ENCODE measurements around the gene BMERB1. TPM values are rescaled to one million over a fixed set of nuclear protein-coding genes. Genes with fewer than 3 reads are reported as not detected.

Gene BMERB1
- total and polyA plus RNA-seq, 2 experiments from 2014 or later: 7.3 to 10.3 TPM

DNA sequence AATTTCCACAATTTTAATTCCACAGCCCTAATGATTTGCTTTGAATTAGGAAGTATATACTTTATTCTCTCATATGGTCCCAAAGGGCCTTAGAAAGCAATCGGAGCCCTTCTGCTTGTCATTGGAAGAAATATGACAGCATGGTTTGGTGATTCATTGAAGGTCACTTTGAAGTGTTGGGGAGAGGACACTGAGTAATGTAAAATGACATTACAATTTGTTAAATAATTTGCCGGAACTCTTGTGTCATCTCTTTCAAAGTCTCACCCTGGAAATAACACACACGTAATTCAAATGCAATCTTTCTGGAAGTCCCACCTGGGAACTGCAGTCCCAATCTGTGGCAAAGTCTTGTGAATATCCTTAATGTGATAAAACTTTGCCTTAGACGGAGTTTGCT, 59.8 kb downstream of the BMERB1 start:
- no peak for TF ChIP-seq EZH2 (IDR thresholded peaks at IDR 0.05; ENCODE audit: borderline replicate concordance)
- TF ChIP-seq EZH2phosphoT487 (IDR thresholded peaks at IDR 0.05; ENCODE audit: low read depth, severe bottlenecking, unreplicated experiment): no peak
- TF ChIP-seq, protein P1, sequence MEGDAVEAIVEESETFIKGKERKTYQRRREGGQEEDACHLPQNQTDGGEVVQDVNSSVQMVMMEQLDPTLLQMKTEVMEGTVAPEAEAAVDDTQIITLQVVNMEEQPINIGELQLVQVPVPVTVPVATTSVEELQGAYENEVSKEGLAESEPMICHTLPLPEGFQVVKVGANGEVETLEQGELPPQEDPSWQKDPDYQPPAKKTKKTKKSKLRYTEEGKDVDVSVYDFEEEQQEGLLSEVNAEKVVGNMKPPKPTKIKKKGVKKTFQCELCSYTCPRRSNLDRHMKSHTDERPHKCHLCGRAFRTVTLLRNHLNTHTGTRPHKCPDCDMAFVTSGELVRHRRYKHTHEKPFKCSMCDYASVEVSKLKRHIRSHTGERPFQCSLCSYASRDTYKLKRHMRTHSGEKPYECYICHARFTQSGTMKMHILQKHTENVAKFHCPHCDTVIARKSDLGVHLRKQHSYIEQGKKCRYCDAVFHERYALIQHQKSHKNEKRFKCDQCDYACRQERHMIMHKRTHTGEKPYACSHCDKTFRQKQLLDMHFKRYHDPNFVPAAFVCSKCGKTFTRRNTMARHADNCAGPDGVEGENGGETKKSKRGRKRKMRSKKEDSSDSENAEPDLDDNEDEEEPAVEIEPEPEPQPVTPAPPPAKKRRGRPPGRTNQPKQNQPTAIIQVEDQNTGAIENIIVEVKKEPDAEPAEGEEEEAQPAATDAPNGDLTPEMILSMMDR (IDR thresholded peaks at IDR 0.05; ENCODE audit: poor library complexity): no peak
- Histone ChIP-seq H3K79me2 (no peaks in the 10 kb centered on the region), H4K20me1 (ENCODE audit: insufficient read depth, poor library complexity, severe bottlenecking) (no peaks in the 10 kb centered on the region), H2AFZ (no peak overlapping the region), H3K9me3 (ENCODE audit: low read depth) (no peaks in the 10 kb centered on the region), H3K9me2 (replicated peaks; ENCODE audit: insufficient read depth) (no peaks in the 10 kb centered on the region), H3K4me1 (ENCODE audit: insufficient read depth) (no peaks in the 10 kb centered on the region), H3K27ac (no peak overlapping the region), H3K4me2 (no peak overlapping the region), H3K36me3 (replicated peaks; ENCODE audit: insufficient read depth, low read depth) (no peaks in the 10 kb centered on the region), H3K27me3 (no peaks in the 10 kb centered on the region), H3K4me3 (no peak overlapping the region)
- DNase-seq (ENCODE audit: low spot score): no peak
- 90% methylated on average over 4 of the region's 4 CpGs for whole genome bisulfite sequencing (ENCODE audit: low lambda C conversion rate, missing lambda C conversion rate)

DNA sequence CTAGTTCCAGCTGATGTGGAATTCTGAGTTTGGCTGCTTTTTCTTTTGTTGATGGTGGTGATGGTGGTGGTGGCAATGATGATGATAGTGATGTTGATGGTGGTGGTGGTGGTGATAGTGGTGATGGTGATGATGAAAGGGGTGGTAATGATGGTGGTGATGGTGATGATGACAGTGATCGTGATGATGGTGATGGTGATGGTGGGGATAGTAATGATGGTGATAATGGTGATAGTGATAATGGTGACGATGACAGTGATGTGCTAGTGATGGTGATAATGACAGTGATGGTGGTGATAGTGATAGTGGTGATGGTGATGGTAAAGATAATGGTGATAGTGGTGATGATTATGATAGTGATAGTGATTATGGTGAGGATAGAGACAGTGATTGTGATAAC, 61.5 kb downstream of the BMERB1 start:
- no peak overlapping the region for H2AFZ ChIP-seq
- TF ChIP-seq EZH2 (IDR thresholded peaks at IDR 0.05; ENCODE audit: borderline replicate concordance) (no peak), EZH2phosphoT487 (IDR thresholded peaks at IDR 0.05; ENCODE audit: low read depth, severe bottlenecking, unreplicated experiment) (no peak)
- TF ChIP-seq, protein P1 (IDR thresholded peaks at IDR 0.05; ENCODE audit: poor library complexity): no peak
- no peaks in the 10 kb centered on the region for H3K9me3 ChIP-seq (ENCODE audit: low read depth)
- no peak overlapping the region for H3K27ac ChIP-seq
- H3K79me2 ChIP-seq: no peaks in the 10 kb centered on the region
- H3K4me3 ChIP-seq: no peak overlapping the region
- H3K9me2 ChIP-seq (replicated peaks; ENCODE audit: insufficient read depth): no peaks in the 10 kb centered on the region
- 96% methylated on average over 2 of the region's 2 CpGs for WGBS (ENCODE audit: low lambda C conversion rate, missing lambda C conversion rate)
- no peaks in the 10 kb centered on the region for H3K4me1 ChIP-seq (ENCODE audit: insufficient read depth)
- no peaks in the 10 kb centered on the region for H3K36me3 ChIP-seq (replicated peaks; ENCODE audit: insufficient read depth, low read depth)
- no peaks in the 10 kb centered on the region for H3K27me3 ChIP-seq
- H3K4me2 ChIP-seq: no peak overlapping the region
- DNase-seq (ENCODE audit: low spot score): no peak
- no peaks in the 10 kb centered on the region for H4K20me1 ChIP-seq (ENCODE audit: insufficient read depth, poor library complexity, severe bottlenecking)

DNA sequence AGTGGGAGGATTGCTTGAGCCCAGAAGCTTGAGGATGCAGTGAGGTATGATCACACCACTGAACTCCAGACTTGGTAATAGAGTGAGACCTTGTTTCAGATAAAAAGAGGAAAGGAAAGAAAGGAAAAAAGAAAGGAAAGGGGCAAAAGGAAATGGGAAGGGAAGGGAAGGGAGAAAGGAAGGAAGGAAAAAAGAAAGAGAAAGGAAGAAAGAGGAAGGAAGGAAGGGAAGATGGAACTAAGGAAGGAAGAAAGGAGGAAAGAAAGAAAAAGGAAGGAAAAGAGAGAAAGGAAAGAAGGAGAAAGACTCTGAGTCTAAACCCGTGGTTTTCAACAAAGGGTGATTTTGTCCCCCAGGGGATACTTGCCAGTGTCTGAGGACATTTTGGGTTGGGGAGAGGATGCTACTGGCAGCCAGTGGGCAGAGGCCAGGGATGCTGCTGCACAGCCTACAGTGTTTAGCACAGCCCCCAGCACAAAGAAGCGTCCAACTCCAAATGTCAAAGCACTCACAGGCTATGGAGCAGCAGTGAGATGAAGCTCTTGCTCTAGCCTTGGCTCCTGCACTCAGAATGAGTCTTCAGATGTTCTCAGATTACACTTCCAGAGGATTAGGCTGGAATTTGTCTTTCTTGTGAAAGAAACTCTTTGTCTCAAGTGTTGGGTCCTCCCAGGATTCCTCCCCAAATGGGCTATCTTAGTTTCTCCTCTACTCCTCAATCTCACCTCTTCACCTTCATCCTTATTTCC, 64.2 kb downstream of the BMERB1 start:
- Histone ChIP-seq H3K9me3 (ENCODE audit: low read depth) (no peaks in the 10 kb centered on the region), H3K79me2 (no peaks in the 10 kb centered on the region), H3K4me2 (no peak overlapping the region), H3K27ac (no peak overlapping the region), H3K9me2 (replicated peaks; ENCODE audit: insufficient read depth) (no peaks in the 10 kb centered on the region), H3K36me3 (replicated peaks; ENCODE audit: insufficient read depth, low read depth) (no peaks in the 10 kb centered on the region), H3K4me3 (no peak overlapping the region), H3K4me1 (ENCODE audit: insufficient read depth) (no peaks in the 10 kb centered on the region), H3K27me3 (no peaks in the 10 kb centered on the region), H4K20me1 (ENCODE audit: insufficient read depth, poor library complexity, severe bottlenecking) (no peaks in the 10 kb centered on the region), H2AFZ (no peak overlapping the region)
- TF ChIP-seq, protein P1 (IDR thresholded peaks at IDR 0.05; ENCODE audit: poor library complexity): no peak
- no peak for TF ChIP-seq EZH2 (IDR thresholded peaks at IDR 0.05; ENCODE audit: borderline replicate concordance)
- no peak for TF ChIP-seq EZH2phosphoT487 (IDR thresholded peaks at IDR 0.05; ENCODE audit: low read depth, severe bottlenecking, unreplicated experiment)
- no peak for DNase-seq (ENCODE audit: low spot score)
- WGBS (ENCODE audit: low lambda C conversion rate, missing lambda C conversion rate): 75% methylated on average over 2 of the region's 2 CpGs
